HCT116 (cell line): ENCODE measurements around the gene WTAP. TPM values are rescaled to one million over a fixed set of nuclear protein-coding genes. Genes with fewer than 3 reads are reported as not detected.
A peak's percentile ranks its signal among the peaks of the same experiment; 100 is the strongest.

Experiments used
- ATAC-seq: fragments of 200-7000 bp; cut with Tn5 transposase; 2 replicates; pipeline ENCODE4 v1.9.1; 2020; ENCODE audit warnings: mild to moderate bottlenecking, moderate library complexity
- BruUV-seq: library from RNA; stranded (reverse); fragments of 400-500 nt; replicated peaks from 2 replicates; lab custom pipeline; 2021; lab: Mats Ljungman, UMichigan
- CTCF ChIA-PET: fragments of 300-600 bp; sonication (Branson Sonifier 250); formaldehyde crosslinking; loops from one replicate; lab custom pipeline; 2021; ENCODE audit warnings: antibody characterized with exemption; lab: Charles Lee
- POLR2A ChIA-PET: fragments of 300-600, 350-600 bp; sonication (Branson Sonifier 250); formaldehyde crosslinking; loops from one replicate; lab custom pipeline; 2021; ENCODE audit warnings: antibody characterized with exemption; lab: Charles Lee
- RAD21 ChIA-PET, 2 experiments: fragments of 300-600 bp; sonication (Branson Sonifier 250); formaldehyde crosslinking; loops; one replicate each; lab custom pipeline; 2023; ENCODE audit warnings: low total read pairs in 2 of 2; ENCODE audit not compliant: uncharacterized antibody in 2 of 2, unreplicated experiment in 2 of 2, low non-redundant PET in 1 of 2; lab: Charles Lee
- DNase-seq: peaks from one replicate; pipeline ENCODE4 v3.0.0-alpha.2; 2010; ENCODE audit warnings: low read depth, low spot score
- H2AFZ ChIP-seq: fragments of 200-600 bp; shearing (Covaris generic), sonication (generic); 2 replicates; pipeline ENCODE4 v1.6.1; 2017; ENCODE audit warnings: low read depth, mixed run types, mixed read lengths, antibody characterized with exemption, low read length; ENCODE audit not compliant: poor library complexity, severe bottlenecking
- H3K27ac ChIP-seq: 2 replicates; pipeline ENCODE4 v1.5.1; 2012; ENCODE audit warnings: low read depth, low read length
- H3K27me3 ChIP-seq: fragments of 200-600 bp; sonication (generic); 2 replicates; pipeline ENCODE4 v1.6.1; 2016; ENCODE audit warnings: mixed run types, low read length, mixed read lengths; ENCODE audit not compliant: insufficient read depth
- H3K36me3 ChIP-seq, 2 experiments: fragments of 200-500 bp in 1 of 2; fragments of 200-600 bp in 1 of 2; sonication (Bioruptor generic) in 1 of 2; sonication (generic) in 1 of 2; 2 replicates each; pipeline versions ENCODE4 v1.5.1 to v1.6.1; 2014 to 2016; ENCODE audit warnings: low read length in 2 of 2, inconsistent platforms in 1 of 2, mixed read lengths in 1 of 2, mixed run types in 1 of 2; ENCODE audit not compliant: insufficient read depth in 2 of 2, control insufficient read depth in 1 of 2
- H3K4me1 ChIP-seq, 2 experiments: fragments of 200-600 bp in 1 of 2; sonication (generic) in 1 of 2; 2 replicates each; pipeline versions ENCODE4 v1.5.1 to v1.6.1; 2012 to 2017; ENCODE audit warnings: low read length in 2 of 2, inconsistent platforms in 1 of 2, mild to moderate bottlenecking in 1 of 2, mixed read lengths in 1 of 2, mixed run types in 1 of 2, moderate library complexity in 1 of 2; ENCODE audit not compliant: insufficient read depth in 2 of 2, control insufficient read depth in 1 of 2
- H3K4me2 ChIP-seq: fragments of 200-600 bp; sonication (generic); 2 replicates; pipeline ENCODE4 v1.6.1; 2017; ENCODE audit warnings: mixed run types, low read length, mixed read lengths
- H3K4me3 ChIP-seq, 2 experiments: fragments of 200-600 bp in 1 of 2; sonication (generic) in 1 of 2; replicated peaks in 1 of 2; 2 replicates each; pipeline ENCODE4 v1.5.1; 2011 to 2016; ENCODE audit warnings: low read length in 2 of 2, control low read depth in 1 of 2, low read depth in 1 of 2, mild to moderate bottlenecking in 1 of 2, mixed read lengths in 1 of 2, mixed run types in 1 of 2
- H3K79me2 ChIP-seq: fragments of 200-600 bp; sonication (generic); 2 replicates; pipeline ENCODE4 v1.6.1; 2017; ENCODE audit warnings: mild to moderate bottlenecking, mixed run types, low read length, moderate library complexity, mixed read lengths; ENCODE audit not compliant: insufficient read depth
- H3K9ac ChIP-seq: fragments of 200-600 bp; sonication (generic); 2 replicates; pipeline ENCODE4 v1.6.1; 2016; ENCODE audit warnings: low read length, mixed read lengths
- H3K9me2 ChIP-seq: fragments of 200-600 bp; sonication (generic), shearing (Covaris generic); 2 replicates; pipeline ENCODE4 v1.6.1; 2017; ENCODE audit warnings: mixed run types, mild to moderate bottlenecking, moderate library complexity; ENCODE audit not compliant: insufficient read depth
- H3K9me3 ChIP-seq, 2 experiments: fragments of 200-500 bp in 1 of 2; fragments of 200-600 bp in 1 of 2; sonication (Bioruptor generic) in 1 of 2; sonication (generic) in 1 of 2; 2 replicates each; pipeline ENCODE4 v1.6.1; 2014 to 2017; ENCODE audit warnings: low read length in 2 of 2, mixed read lengths in 2 of 2, inconsistent platforms in 1 of 2, low read depth in 1 of 2, mild to moderate bottlenecking in 1 of 2, mixed run types in 1 of 2, moderate library complexity in 1 of 2; ENCODE audit not compliant: control insufficient read depth in 1 of 2, insufficient read depth in 1 of 2
- H4K20me1 ChIP-seq: fragments of 200-600 bp; sonication (generic), shearing (Covaris generic); 2 replicates; pipeline ENCODE4 v1.6.1; 2017; ENCODE audit warnings: mixed run types, mild to moderate bottlenecking, moderate library complexity; ENCODE audit not compliant: insufficient read depth
- CBX3 ChIP-seq: IDR thresholded peaks from 2 replicates; pipeline ENCODE4 v1.6.1; 2012; ENCODE audit warnings: low read depth
- CEBPB ChIP-seq: IDR thresholded peaks from 2 replicates; pipeline ENCODE4 v1.6.1; 2012; ENCODE audit warnings: low read depth
- EGR1 ChIP-seq: IDR thresholded peaks from 2 replicates; pipeline ENCODE4 v1.6.1; 2012; ENCODE audit warnings: low read depth
- POLR2AphosphoS5 ChIP-seq: IDR thresholded peaks from 2 replicates; pipeline ENCODE4 v1.6.1; 2011; ENCODE audit warnings: mild to moderate bottlenecking, low read depth, low read length, moderate library complexity
- REST ChIP-seq: IDR thresholded peaks from 2 replicates; pipeline ENCODE4 v1.6.1; 2012; ENCODE audit warnings: low read depth
- TCF7L2 ChIP-seq: IDR thresholded peaks from 2 replicates; pipeline ENCODE4 v1.7.0; 2011; ENCODE audit warnings: borderline replicate concordance, inconsistent platforms; ENCODE audit not compliant: insufficient read depth, insufficient read length; ENCODE audit errors: extremely low read depth
- ZFX ChIP-seq: fragments of 450-650 bp; IDR thresholded peaks from 2 replicates; pipeline ENCODE4 v1.6.1; 2017
- intact Hi-C: fragments of 100-400 bp; cut with micrococcal nuclease; formaldehyde crosslinking; loops from 2 replicates; pipeline ENCODE4 v1.10.0; 2022
- total RNA-seq: library from RNA; stranded (reverse); gene quantifications from one replicate; pipeline ENCODE4 v1.2.1, GENCODE V29; 2021; ENCODE audit not compliant: unreplicated experiment
- TF ChIP-seq, protein P1 (sequence below): IDR thresholded peaks from 2 replicates; pipeline ENCODE4 v1.6.1; 2011; ENCODE audit warnings: mild to moderate bottlenecking, low read length, moderate library complexity; ENCODE audit not compliant: insufficient replicate concordance; ENCODE audit errors: extremely low read depth
- TF ChIP-seq, protein P2 (sequence below): IDR thresholded peaks from 2 replicates; pipeline ENCODE4 v1.6.1; 2012

Gene WTAP
- total RNA-seq, 1 experiment from 2014 or later: 88.6 TPM

DNA sequence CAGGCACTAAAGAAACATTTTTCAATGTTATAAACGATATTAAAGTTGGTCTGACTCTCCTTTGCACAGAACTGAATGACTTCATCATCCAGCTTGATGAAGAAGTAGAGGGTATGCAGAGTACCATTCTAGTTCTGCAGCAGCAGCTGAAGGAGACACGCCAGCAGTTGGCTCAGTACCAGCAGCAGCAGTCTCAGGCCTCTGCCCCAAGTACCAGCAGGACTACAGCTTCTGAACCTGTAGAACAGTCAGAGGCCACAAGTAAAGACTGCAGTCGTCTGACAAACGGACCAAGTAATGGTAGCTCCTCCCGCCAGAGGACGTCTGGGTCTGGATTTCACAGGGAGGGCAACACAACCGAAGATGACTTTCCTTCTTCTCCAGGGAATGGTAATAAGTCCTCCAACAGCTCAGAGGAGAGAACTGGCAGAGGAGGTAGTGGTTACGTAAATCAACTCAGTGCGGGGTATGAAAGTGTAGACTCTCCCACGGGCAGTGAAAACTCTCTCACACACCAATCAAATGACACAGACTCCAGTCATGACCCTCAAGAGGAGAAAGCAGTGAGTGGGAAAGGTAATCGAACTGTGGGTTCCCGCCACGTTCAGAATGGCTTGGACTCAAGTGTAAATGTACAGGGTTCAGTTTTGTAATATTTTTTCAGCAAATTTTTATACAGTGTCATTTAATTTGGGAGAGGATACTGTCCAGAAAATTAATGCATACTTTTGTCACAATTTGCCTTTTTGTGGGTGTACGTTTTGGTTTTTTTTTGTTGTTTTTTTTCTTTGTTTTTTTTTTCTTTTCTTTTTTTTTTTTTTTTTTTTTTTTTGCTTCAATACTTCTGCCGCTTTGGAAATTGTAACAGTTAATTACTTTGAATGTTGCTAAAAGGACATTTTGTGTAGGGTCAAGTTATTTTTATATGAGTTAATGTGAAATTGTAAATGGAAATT is 27.9 kb downstream of the WTAP start:
- ATAC-seq: no peak
- ChIA-PET RAD21 (no interaction called here), CTCF (no interaction called here), POLR2A (no interaction called here)
- no peak overlapping the region for H2AFZ ChIP-seq
- peaks cover 36 to 51% of the 10 kb centered on the region in 2 experiments for H3K36me3 ChIP-seq
- H3K9me3 ChIP-seq: no peaks in the 10 kb centered on the region
- no peaks in the 10 kb centered on the region for H3K9me2 ChIP-seq
- H3K4me3 ChIP-seq: no peak overlapping the region
- H3K4me2 ChIP-seq: no peak overlapping the region
- intact Hi-C loops: no loop called here
- H3K79me2 ChIP-seq: peaks cover 52% of the 10 kb centered on the region
- no TSS peak for BruUV-seq
- no peak overlapping the region for H3K9ac ChIP-seq
- peaks cover 0 to 24% of the 10 kb centered on the region in 2 experiments; a peak in 2 of 4 replicates for H3K4me1 ChIP-seq
- DNase-seq: no peak
- TF ChIP-seq, protein P1, sequence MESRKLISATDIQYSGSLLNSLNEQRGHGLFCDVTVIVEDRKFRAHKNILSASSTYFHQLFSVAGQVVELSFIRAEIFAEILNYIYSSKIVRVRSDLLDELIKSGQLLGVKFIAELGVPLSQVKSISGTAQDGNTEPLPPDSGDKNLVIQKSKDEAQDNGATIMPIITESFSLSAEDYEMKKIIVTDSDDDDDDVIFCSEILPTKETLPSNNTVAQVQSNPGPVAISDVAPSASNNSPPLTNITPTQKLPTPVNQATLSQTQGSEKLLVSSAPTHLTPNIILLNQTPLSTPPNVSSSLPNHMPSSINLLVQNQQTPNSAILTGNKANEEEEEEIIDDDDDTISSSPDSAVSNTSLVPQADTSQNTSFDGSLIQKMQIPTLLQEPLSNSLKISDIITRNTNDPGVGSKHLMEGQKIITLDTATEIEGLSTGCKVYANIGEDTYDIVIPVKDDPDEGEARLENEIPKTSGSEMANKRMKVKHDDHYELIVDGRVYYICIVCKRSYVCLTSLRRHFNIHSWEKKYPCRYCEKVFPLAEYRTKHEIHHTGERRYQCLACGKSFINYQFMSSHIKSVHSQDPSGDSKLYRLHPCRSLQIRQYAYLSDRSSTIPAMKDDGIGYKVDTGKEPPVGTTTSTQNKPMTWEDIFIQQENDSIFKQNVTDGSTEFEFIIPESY: no peak
- TF ChIP-seq CEBPB (no peak), TCF7L2 (no peak), CBX3 (no peak), ZFX (no peak), POLR2AphosphoS5 (0 out of 2 replicates have a peak, but pooled peaks have one; percentile 16), EGR1 (no peak), REST (no peak)
- TF ChIP-seq, protein P2, sequence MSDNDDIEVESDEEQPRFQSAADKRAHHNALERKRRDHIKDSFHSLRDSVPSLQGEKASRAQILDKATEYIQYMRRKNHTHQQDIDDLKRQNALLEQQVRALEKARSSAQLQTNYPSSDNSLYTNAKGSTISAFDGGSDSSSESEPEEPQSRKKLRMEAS: no peak
- no peak overlapping the region for H3K27ac ChIP-seq
- peaks cover 2% of the 10 kb centered on the region; the same call in 1 of the 2 replicates for H4K20me1 ChIP-seq
- H3K27me3 ChIP-seq: no peaks in the 10 kb centered on the region
